ENCODE results near the gene DHX32.
A peak's percentile ranks its signal among the peaks of the same experiment; 100 is the strongest.

The DHX32 gene

DNA sequence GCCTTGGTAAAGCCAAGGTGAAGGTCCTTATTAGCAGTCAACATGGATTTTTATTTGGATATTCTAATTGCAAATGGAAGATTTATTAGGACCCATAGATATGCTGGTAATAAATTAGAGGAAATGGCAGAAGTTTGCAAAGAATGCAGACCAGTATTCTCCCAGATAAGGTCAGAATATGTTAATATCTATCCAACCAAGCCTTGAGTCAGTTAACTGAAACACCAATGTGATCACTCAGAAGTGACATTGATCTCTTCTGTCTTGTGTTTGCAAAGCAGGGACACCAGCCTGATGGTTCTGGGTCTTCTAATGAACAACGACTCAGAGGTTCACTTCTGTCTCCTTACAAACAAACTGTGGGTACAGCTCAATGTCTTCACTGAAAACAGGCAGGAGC, 79.5 kb downstream of the DHX32 start:
- DNase-seq = no peak

- DNase-seq = no peak
Measured at GRCh38 chr10:125799451-125800182, 81.5 kb downstream of the DHX32 start.

GRCh38 chr10:125797994-125798662, 83.0 kb downstream of the DHX32 start:
- no peak for DNase-seq

DNA sequence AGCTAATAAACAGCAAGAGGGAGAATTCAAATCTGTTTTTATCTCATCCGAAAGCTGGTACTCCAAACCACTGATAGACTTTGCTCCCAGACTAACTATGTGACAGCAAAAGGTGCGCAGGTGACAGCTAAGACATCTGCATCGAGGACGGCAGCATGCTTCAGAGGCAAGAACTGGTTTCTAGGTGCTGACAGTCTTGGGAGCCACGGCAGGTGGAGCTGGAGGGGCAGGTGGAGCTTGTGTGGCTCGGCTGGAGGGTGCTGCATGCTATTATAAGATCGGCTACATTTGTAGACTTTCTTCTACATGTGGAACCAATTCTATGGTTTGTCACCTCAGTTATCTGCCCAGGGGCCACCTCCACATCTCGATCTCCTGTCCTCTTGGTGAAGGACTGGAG, 83.7 kb downstream of the DHX32 start:
- no peak for DNase-seq

DNA sequence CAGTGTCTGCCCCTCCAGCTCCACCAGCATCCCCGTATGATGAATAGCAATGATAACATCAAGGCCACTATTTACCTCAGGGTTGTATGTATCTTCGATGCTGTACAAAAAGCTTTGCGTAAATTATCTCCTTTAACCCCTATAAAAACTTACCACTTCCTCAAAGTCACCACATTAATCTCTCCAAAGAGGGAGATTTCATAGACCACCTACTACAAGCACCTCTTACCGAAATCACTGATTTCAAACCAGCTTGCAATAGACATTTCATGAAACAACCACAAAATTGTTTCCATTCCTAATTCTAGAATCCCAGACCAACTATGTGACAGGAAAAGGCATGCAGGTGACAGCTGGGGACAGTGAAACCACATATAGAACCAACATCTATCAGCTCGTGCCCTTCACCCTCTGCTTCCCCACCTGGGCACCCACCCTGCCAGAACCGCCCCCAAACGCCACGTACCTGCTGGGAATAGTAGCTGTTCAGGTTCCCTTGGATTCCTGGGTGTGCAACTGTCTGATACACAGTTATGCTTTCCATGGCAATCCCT, 85.4 kb downstream of the DHX32 start:
- DNase-seq = no peak

- no peak for DNase-seq
Measured at GRCh38 chr10:125795128-125795527, 86.0 kb downstream of the DHX32 start.

GRCh38 chr10:125792342-125793300, 88.5 kb downstream of the DHX32 start:
- no peak for DNase-seq

- DNase-seq = peak; percentile 19
Measured at GRCh38 chr10:125788156-125789034, 92.7 kb downstream of the DHX32 start.

Measured in activated CD4-positive, alpha-beta T cell treated with anti-CD3 and anti-CD28 coated beads, Interleukin-2, Interleukin-6, amounts not matched to agents 100 ng/mL and 50 ng/mL, durations not matched to agents 16 hours and 8 hours (primary cell).